ENCODE measurements around the gene DNAJC4.

DNAJC4 gene, protein sequence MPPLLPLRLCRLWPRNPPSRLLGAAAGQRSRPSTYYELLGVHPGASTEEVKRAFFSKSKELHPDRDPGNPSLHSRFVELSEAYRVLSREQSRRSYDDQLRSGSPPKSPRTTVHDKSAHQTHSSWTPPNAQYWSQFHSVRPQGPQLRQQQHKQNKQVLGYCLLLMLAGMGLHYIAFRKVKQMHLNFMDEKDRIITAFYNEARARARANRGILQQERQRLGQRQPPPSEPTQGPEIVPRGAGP

GRCh38 chr11:64230171-64230984 is at the start of gene DNAJC4:
Gene DNAJC4 (plus strand): TSS chr11:64230548. CDS start chr11:64230855, 307 bp downstream.
- DNase-seq (ENCODE audit: low read depth), result peak; percentile 74
- no peak for TF ChIP-seq CTCF (IDR thresholded peaks at IDR 0.05; ENCODE audit: low read depth, low read length, missing control alignments)
- peak within 1 kb of the TSS; percentile 70 for H3K4me3 ChIP-seq (ENCODE audit: low read depth, low read length)
- in situ Hi-C loops (cut with HindIII; ENCODE audit: low sequenced_read_pairs), result no loop called here

- in situ Hi-C loops (cut with HindIII; ENCODE audit: low sequenced_read_pairs), result no loop called here
- DNase-seq (ENCODE audit: low read depth), result no peak
- TF ChIP-seq CTCF (IDR thresholded peaks at IDR 0.05; ENCODE audit: low read depth, low read length, missing control alignments), result no peak
- H3K4me3 ChIP-seq (ENCODE audit: low read depth, low read length), result no peak overlapping the region
Measured at GRCh38 chr11:64180891-64181290, 49.5 kb upstream of the DNAJC4 start.

GRCh38 chr11:64181506-64182411 is 48.6 kb upstream of the DNAJC4 start:
- H3K4me3 ChIP-seq (ENCODE audit: low read depth, low read length), result peak overlapping the region; percentile 9
- in situ Hi-C loops (cut with HindIII; ENCODE audit: low sequenced_read_pairs), result no loop called here
- peak; percentile 62 for DNase-seq (ENCODE audit: low read depth)
- TF ChIP-seq CTCF (IDR thresholded peaks at IDR 0.05; ENCODE audit: low read depth, low read length, missing control alignments), result no peak

DNA sequence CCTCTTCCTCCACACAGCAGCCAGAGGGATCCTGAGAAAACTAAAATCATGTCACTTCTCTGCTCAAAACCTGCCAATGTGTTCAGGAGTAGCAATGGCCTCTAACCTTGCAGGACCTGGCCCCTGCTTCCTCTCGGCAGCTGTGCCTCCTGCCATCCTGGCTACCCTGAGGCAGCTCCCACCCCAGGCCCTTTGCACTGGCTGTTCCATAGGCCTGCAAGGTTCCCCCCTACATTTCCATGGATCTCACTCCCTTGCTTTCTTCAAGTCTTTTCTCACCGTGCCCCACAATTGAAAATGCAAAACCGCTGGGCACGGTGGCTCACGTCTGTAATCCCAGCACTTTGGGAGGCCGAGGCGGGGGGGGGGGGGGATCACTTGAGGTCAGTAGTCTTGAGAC is 46.5 kb upstream of the DNAJC4 start:
- in situ Hi-C loops (cut with HindIII; ENCODE audit: low sequenced_read_pairs), result no loop called here
- no peak overlapping the region for H3K4me3 ChIP-seq (ENCODE audit: low read depth, low read length)
- no peak for DNase-seq (ENCODE audit: low read depth)
- TF ChIP-seq CTCF (IDR thresholded peaks at IDR 0.05; ENCODE audit: low read depth, low read length, missing control alignments), result no peak

- DNase-seq (ENCODE audit: low read depth), result peak; percentile 44
- in situ Hi-C loops (cut with HindIII; ENCODE audit: low sequenced_read_pairs), result no loop called here
- H3K4me3 ChIP-seq (ENCODE audit: low read depth, low read length), result peak overlapping the region; percentile 49
- peak; percentile 32 for TF ChIP-seq CTCF (IDR thresholded peaks at IDR 0.05; ENCODE audit: low read depth, low read length, missing control alignments)
Measured at GRCh38 chr11:64185175-64185692, 45.1 kb upstream of the DNAJC4 start.
